ENCODE data around the gene RXFP2.

RXFP2 gene

DNA sequence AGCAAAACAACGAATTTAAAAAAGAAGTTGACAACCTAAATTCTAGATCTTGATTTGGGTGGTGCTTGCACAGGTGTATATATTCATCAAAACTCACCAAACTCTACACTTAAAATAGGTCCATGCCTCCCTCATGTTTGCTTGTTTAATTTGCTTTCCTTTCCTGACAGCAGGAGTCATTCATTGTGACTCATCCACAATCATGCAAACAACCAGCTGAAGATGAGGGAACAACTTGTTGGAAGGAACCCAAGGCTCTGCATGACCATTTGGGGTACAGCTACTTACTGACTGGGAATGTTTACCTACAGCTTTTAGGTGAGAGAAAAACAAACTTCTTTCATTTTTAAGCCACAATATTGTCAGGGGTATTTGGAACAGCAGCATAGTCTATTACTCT is 96.6 kb downstream of the RXFP2 start:
- DNase-seq = peak; percentile 46

DNA sequence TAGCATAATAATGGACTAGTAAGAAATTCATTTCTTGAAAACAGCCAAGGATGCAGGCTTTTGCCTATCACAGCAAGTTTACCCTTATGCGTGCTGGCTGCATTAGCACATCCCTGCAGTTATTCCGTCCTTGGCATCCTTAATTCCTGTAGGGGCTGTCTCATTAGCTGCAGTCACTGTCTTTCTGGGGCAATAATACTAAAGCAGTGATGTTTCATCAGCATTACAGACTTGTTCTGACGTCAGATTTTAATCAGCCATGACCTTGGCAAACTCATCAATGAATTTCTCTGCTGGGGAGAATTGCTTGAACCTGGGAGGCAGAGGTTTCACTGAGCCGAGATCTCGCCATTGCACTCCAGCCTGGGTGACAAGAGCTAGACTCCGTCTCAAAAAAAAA is 103.7 kb downstream of the RXFP2 start:
- DNase-seq = no peak

DNA sequence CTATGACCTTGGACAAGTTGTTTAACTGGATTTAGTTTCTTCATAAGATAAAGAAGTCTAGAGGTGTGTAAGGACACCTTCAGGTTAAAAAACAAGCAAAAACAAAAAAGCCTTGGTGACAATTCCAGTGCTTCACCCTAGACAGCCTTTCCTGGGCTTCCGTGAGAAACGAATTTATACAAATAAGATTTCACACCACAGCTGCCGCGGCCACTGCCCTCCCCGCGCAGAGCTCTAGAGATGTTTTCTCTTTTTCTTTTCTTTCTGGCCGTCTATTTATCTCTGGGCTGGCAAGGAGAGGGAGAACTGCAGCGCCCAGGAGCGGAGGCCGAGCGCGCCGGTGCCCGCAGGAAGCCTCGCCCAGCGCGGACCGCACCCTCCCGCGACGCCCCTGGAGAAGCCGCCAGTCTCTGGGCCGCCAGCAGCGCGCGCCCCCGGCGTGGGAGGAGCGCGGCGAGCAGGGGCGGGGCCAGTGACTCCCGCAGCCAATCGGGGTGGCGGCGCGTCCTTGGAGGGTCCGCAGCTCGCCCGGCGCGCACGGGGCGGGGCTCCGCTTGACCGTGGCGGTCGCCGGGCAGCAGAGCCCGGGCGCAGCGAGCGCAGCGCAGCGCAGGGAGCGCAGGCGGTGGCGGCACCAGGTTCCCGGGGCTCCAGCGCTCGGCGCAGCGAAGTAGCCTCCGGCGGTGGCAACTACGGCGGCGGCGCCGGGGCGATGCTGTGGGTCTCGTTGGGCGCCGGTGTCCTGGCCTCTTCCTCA is 107.0 kb downstream of the RXFP2 start:
- DNase-seq = peak; percentile 93

DNA sequence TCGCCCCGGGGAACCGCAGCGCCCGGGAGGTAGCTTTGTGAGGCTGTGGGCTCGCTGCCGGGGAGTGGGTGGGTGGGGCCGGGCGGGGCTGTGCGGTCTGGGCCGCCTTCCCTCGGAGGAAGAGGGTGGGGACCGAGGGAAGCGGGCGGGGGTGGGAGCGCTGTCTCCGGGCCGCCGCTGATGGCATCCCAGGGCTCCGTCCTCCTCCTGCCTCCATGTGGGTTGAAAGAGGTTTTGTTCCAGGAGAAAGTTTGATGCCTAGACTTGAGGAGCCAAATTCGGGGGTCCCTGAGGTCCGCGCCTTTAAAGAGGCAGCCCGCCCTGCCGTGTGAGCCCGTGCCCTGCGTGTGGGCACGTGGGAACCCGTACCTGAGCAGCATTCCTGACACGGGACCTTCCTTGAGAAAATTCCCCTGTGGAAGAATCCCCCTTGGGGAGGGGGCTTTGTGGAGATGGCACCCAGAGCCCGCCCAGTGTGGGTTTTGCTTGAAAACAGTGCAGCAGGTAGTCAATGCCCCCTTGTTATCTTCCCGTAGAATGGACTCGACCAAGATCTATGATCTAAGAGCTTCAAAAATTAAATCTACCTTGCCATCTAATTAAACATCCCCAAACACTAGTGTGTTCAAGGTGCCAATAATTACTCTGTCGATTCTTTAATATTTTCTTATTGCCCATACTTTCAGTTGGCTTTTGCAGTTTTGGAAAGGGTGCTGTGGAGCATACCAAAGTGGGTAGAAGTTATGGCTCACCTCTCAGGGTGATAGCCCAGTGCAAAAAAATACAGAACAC is 107.8 kb downstream of the RXFP2 start:
- peak; percentile 18 for DNase-seq

DNA sequence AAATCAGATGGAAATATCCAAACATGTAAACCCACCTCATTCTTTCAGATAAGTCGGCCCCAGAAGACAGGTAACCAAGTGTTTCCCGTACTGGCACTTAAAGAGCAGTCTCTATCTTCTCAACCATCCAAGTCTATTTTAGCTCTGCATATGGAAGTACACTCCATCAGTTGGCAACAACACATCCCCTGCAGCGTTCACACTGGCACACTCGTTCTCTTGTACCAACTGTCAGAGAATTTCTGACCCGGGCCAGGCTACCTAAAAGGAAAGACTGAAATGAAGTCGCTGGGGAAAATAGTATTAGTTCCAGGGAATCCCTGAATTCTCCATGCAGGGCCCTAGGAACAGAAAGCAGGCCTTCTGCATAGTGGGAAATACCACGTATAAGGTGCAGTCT is 109.3 kb downstream of the RXFP2 start:
- DNase-seq = no peak

DNA sequence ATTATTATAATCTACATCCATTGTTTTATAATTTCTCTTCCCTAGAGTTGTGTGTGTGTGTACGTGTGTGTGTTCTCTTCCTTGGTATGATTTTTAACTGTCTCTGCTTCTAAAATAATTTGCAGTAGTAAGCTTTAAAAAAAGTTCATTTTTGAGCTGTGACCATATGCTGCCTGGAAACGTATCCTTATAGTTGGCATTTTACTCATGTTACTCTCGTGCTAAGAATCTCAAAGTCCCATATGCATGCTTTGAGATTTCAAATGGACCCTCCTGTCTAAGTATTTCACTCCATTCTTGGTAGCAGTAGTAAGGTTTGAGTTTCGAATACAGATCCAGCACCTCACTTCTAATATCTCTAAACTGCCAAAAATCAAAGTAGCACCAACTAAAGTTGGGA is 109.9 kb downstream of the RXFP2 start:
- no peak for DNase-seq

DNA sequence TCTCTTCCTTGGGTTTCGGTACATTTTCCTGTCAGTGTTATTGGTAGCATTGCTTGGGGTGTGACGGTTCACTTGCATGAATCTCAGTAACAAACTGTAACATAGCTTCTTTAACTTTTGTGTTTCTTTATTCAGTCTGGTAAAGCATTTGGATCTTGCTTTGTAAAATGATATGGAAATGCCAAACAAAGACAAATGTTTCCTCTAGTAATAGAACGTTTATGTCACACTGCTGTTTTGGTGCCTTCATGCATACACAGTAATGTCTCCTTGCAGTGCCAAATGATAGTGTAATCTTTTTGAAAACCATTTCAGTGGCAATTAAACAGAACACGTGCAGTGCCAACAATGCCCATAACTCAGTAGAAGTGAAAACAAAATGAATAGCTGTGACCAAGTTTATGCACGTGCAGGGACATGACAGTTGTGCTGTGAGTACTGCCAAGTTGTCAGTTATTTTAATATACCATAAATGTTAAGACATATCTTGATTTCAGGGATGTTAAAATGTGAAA is 110.8 kb downstream of the RXFP2 start:
- DNase-seq = no peak

DNA sequence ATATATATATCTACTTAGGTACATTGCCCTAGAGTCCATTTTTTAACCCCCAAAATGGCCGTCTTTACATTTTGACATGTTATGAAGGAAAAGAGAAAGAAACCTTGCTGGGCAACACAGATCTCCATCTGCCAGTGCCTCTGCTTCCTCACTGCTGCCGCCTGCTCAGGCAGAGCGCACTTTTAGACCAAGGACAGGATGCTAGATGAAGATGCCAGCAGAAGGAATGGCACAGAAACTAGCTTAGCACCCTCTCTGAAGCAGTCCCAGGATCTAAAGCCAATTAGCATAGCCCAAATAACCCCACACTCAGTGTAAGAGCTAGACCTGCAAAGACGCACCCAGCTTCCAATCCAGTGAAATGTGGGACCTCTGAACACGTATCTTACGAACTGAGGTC is 111.9 kb downstream of the RXFP2 start:
- DNase-seq = no peak
